Measurements from ENCODE around the gene TMEM170B. TPM values are rescaled to one million over a fixed set of nuclear protein-coding genes. Genes with fewer than 3 reads are reported as not detected.
"Not testable (repeated sequence)": the region's sequence is repeated elsewhere in the genome, so short reads cannot be mapped to it uniquely, and the experiment has no call there.

Gene TMEM170B
- total RNA-seq, 1 donor from 2014 or later, result 4.3 TPM

- ATAC-seq (no peak), DNase-seq (ENCODE audit: low spot score) (no peak)
These were observed 10.2 kb upstream of the TMEM170B start for GRCh38 chr6:11527274-11527870.

- ATAC-seq (no peak), DNase-seq (ENCODE audit: low spot score) (no peak)
These were observed 8.6 kb upstream of the TMEM170B start for GRCh38 chr6:11528996-11529395.

GRCh38 chr6:11532097-11532496, 5.5 kb upstream of the TMEM170B start:
- no peak for DNase-seq (ENCODE audit: low spot score)

GRCh38 chr6:11534561-11534960, 3.0 kb upstream of the TMEM170B start:
- ATAC-seq (no peak), DNase-seq (ENCODE audit: low spot score) (no peak)

More at GRCh38 chr6:11532097-11532496, 5.5 kb upstream of the TMEM170B start:
- ATAC-seq, result no peak

- no peak for ATAC-seq
- DNase-seq (ENCODE audit: low spot score), result no peak
These were observed 1.7 kb upstream of the TMEM170B start for GRCh38 chr6:11535801-11536230.

GRCh38 chr6:11536795-11537194, 754 bp upstream of the TMEM170B start:
- peak; percentile 54 for DNase-seq (ENCODE audit: low spot score)

GRCh38 chr6:11538052-11538818, 686 bp downstream of the TMEM170B start:
- DNase-seq (ENCODE audit: low spot score), result peak; percentile 57
- peak; percentile 17 for ATAC-seq

More at GRCh38 chr6:11536795-11537194, 754 bp upstream of the TMEM170B start:
- ATAC-seq, result no peak

GRCh38 chr6:11538819-11539468, 1.4 kb downstream of the TMEM170B start:
- no peak for ATAC-seq
- DNase-seq (ENCODE audit: low spot score), result no peak

- no peak for DNase-seq (ENCODE audit: low spot score)
- ATAC-seq, result no peak
These were observed 5.3 kb downstream of the TMEM170B start for GRCh38 chr6:11542863-11543262.

GRCh38 chr6:11543919-11544518, 6.5 kb downstream of the TMEM170B start:
- ATAC-seq, result peak; percentile 57
- DNase-seq (ENCODE audit: low spot score), result no peak

- ATAC-seq; DNase-seq (ENCODE audit: low spot score): not testable (repeated sequence)
These were observed 10.3 kb downstream of the TMEM170B start for GRCh38 chr6:11547846-11548245.

GRCh38 chr6:11548578-11548977, 11.0 kb downstream of the TMEM170B start:
- ATAC-seq; DNase-seq (ENCODE audit: low spot score): not testable (repeated sequence)

- DNase-seq (ENCODE audit: low spot score) (no peak), ATAC-seq (no peak)
These were observed 13.5 kb downstream of the TMEM170B start for GRCh38 chr6:11551053-11551452.

GRCh38 chr6:11552442-11552841, 14.9 kb downstream of the TMEM170B start:
- DNase-seq (ENCODE audit: low spot score) (no peak), ATAC-seq (no peak)

- DNase-seq (ENCODE audit: low spot score) (no peak), ATAC-seq (no peak)
These were observed 16.3 kb downstream of the TMEM170B start for GRCh38 chr6:11553824-11554223.

GRCh38 chr6:11556309-11556708, 18.8 kb downstream of the TMEM170B start:
- ATAC-seq, result no peak
- DNase-seq (ENCODE audit: low spot score), result no peak

- ATAC-seq, result no peak
- no peak for DNase-seq (ENCODE audit: low spot score)
These were observed 26.2 kb downstream of the TMEM170B start for GRCh38 chr6:11563793-11564192.

GRCh38 chr6:11566609-11567008, 29.1 kb downstream of the TMEM170B start:
- no peak for ATAC-seq
- no peak for DNase-seq (ENCODE audit: low spot score)

- DNase-seq (ENCODE audit: low spot score) (no peak), ATAC-seq (no peak)
These were observed 33.5 kb downstream of the TMEM170B start for GRCh38 chr6:11571073-11571472.

- ATAC-seq, result peak; percentile 100
These were observed 38.0 kb downstream of the TMEM170B start for GRCh38 chr6:11575408-11576033.

More at GRCh38 chr6:11575408-11576033, 38.0 kb downstream of the TMEM170B start:
- DNase-seq (ENCODE audit: low spot score), result peak; percentile 61
